Measurements from ENCODE around the gene ZRANB3. TPM values are rescaled to one million over a fixed set of nuclear protein-coding genes. Genes with fewer than 3 reads are reported as not detected.
A peak's percentile ranks its signal among the peaks of the same experiment; 100 is the strongest.
"Not testable (repeated sequence)": the region's sequence is repeated elsewhere in the genome, so short reads cannot be mapped to it uniquely, and the experiment has no call there.

The ZRANB3 gene
- total RNA-seq, result 3.3 TPM
- long read RNA-seq, partial matches to known transcripts, result 0 of 6 reads
- long read RNA-seq, other reads (novel, unspliced or antisense), result 6 of 6 reads

DNA sequence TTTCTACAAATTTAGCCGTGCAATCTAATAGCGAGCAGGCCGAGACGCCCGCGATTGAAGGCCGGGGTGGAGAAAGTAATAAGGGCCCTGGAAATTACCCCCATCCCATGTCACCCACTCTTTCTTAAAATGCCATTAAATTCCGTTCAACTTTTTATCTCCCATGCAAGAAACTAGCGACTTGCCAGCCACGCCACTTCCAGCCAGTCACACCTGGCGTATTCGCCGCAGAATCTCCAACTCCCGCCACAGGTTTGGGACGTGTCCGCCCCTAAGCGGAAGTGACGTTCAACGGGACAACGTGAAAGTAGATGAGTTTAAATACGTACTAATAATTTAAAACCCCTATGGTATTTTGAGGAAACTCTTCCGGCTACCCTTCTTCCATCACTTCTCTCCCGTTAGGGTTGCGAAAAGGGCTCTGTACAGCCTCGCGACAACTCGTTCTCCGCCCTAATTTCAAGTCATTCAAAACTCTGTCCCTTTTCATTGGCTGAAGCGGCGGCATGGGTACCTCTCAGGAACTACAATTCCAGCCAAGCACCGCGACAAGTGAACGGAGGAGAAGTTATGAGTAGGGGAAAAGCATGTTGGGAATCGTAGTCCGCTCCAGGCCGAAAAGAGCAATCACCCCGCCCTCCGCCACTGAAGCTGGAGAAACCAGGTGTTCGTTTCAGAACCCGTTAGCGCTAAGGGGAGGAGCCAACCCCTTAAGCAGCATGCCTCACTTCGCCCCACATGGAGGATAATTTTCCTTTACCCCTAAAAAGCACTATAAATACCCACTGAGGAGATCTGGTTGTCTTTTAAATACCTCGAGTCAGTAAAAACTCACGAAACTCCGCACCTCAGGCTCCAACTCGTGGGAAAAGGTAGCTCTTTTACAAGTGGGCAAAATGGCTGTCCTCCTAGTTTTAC is at the start of gene ZRANB3:
TSS of gene ZRANB3 (minus strand) at position 906 of the 918 bp plus-strand sequence.
- DNase-seq (ENCODE audit: low spot score), result no peak

DNA sequence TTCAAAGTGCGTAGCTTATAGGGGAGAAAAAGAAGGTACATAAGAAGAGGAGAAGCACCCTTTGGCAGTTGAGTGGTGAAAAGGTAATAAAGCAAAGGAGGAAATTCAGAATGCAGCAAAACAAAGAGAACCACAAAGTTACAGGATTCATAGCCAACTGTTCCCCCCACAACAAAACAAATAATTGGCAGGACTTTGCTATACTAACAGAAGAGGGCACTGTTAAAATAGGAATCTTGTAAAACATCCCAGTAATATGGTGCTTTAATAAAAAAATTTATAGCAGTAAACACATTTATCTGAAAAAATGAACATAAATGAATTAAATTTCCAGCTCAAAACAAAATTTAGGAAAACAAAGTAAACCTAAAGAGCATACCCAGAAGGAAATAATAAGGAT is 42.6 kb upstream of the ZRANB3 start:
- DNase-seq (ENCODE audit: low spot score), result no peak

DNA sequence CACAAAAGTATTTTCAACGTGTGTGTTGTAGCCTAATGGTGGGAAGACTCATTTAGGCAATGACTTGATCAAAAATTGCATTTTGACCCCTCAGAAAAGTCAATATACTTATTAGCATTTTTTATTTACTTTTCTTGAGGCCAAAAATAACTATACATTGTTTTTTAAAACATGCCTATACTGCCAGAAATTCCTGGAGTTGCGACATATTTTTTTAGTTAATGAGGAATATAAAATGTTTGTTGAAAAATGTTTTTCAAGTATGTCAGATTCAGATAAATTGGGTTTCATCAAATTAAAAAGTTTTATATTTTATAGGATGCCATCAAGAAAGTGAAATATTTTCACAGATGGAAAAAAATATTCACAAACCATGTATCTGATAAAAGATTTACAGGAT is 39.9 kb upstream of the ZRANB3 start:
- DNase-seq (ENCODE audit: low spot score), result no peak

GRCh38 chr2:135563793-135564192 is 32.8 kb upstream of the ZRANB3 start:
- no peak for DNase-seq (ENCODE audit: low spot score)

DNA sequence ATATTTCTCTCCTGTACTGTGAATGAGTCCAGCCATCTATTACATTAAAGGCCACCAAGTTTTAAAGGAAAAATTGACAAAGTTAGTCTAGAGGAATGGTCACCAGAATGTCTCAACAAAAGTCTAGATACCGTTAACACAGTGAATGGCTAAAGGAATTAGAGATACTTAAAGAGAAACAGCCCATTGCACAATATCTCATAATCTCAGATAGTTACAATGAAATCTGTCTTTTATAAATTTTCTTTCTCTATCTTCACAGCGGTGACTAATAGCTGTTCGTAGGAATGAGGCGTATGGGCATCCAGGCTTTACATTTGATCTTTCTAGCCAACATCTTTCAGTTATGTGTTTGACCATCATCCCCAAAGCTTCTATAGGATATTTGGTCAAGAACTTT is 30.9 kb upstream of the ZRANB3 start:
- DNase-seq (ENCODE audit: low spot score), result no peak

GRCh38 chr2:135557530-135557929 is 26.5 kb upstream of the ZRANB3 start:
- DNase-seq (ENCODE audit: low spot score), result no peak

- no peak for DNase-seq (ENCODE audit: low spot score)
Measured at GRCh38 chr2:135555311-135555710, 24.3 kb upstream of the ZRANB3 start.

DNA sequence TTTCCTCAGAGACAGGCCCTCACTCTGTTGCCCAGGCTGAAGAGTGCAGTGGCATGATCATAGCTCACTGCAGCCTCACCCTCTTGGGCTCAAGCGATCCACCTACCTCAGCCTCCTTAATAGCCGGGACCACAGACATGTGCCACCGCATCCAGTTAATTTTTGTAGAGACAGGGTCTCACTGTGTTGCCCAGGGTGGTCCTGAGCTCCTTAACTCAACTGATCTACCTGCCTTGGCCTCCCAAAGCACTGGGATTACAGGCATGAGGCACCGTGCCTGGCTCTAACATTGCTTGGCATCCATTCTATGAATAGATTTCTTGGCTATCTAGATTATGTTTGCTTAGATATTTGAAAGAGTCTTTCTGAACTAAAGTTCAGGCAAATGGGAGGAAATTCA is 21.9 kb upstream of the ZRANB3 start:
- DNase-seq (ENCODE audit: low spot score), result no peak

DNA sequence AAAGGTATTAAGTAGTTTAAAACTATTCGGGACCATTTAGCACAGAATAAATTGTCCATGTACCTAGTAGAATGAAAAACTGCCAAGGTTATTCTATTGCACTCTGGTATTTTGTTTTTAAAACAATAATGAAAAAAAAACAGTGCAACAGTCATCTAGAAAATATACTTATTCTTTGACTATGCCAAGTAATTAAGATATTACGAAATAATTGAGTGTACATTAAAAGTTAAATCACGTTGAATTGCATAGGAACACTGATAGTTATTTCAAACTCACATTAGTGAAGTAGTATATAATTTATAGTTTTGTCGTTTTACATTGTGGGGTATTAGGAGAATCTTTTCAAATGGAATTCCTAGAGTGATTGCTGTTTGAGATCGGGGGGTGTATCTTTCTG is 20.3 kb upstream of the ZRANB3 start:
- no peak for DNase-seq (ENCODE audit: low spot score)

DNA sequence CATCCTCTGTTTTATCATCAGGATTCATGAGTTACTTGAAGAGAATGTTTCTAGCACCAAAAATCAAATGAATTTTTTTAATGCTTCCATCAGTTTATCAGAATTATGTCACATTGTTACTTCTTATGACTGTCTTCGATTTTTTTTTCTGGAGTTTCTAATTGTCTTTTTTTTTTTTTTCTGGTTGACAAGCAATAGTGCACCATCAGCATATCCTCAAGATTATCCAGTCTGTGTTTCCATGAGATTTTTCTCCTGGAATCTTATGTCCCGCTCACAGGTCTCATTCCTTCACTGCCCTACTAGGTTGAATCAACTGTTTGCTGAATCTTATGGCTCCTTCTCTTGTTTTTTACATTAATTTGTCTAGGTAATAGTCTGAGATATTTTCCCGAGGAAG is 16.3 kb upstream of the ZRANB3 start:
- no peak for DNase-seq (ENCODE audit: low spot score)

DNA sequence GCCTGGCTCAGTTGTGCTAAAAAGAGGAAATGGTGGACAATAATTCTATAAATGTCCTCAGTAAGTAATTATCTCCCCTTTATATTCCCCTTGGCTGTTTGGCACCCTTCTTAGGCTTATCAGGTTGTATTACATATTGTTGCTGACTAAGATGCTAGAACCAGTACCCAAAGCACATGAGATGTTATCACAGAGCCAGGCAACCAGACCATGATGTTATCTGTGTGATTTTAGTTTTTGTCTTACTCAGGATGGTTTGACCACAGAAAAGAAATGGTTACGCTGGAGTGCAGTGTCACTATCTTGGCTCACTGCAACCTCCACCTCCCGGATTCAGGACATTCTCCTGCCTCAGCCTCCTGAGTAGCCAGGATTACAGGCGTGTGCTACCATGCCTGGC is 15.4 kb upstream of the ZRANB3 start:
- DNase-seq (ENCODE audit: low spot score), result no peak

DNA sequence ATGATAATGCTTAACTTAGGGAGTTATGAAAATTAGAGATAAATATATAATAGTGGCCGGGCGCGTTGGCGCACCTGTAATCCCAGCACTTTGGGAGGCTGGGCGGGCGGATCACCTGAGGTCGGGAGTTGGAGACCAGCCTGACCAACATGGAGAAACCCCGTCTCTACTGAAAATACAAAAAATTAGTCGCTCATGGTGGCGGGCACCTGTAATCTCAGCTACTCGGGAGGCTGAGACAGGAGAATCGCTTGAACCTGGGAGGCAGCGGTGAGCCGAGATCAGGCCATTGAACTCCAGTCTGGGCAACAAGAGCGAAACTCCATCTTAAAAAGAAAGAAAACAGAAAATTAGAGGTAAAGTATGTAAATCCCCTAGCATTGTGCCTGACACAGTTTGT is 2.5 kb upstream of the ZRANB3 start:
- DNase-seq (ENCODE audit: low spot score), result not testable (repeated sequence)

DNA sequence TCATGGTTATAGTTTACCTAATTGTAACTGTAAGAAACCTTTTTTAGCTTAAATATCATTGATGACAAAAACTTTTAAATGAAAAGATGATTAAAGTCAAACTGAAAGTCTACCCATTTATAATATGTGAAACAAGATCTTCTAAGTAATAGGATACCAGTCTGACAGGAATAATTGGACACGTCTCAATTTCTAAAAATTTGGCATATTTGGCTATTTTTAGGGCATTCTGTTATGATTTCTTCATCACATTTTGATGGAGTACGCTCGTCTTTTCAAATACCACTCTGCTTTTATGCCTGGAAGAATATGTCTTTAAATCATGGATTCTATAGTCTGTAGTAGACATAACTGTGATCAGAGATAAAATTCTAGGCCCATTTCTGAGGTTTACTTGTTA is 1.6 kb upstream of the ZRANB3 start:
- no peak for DNase-seq (ENCODE audit: low spot score)

DNA sequence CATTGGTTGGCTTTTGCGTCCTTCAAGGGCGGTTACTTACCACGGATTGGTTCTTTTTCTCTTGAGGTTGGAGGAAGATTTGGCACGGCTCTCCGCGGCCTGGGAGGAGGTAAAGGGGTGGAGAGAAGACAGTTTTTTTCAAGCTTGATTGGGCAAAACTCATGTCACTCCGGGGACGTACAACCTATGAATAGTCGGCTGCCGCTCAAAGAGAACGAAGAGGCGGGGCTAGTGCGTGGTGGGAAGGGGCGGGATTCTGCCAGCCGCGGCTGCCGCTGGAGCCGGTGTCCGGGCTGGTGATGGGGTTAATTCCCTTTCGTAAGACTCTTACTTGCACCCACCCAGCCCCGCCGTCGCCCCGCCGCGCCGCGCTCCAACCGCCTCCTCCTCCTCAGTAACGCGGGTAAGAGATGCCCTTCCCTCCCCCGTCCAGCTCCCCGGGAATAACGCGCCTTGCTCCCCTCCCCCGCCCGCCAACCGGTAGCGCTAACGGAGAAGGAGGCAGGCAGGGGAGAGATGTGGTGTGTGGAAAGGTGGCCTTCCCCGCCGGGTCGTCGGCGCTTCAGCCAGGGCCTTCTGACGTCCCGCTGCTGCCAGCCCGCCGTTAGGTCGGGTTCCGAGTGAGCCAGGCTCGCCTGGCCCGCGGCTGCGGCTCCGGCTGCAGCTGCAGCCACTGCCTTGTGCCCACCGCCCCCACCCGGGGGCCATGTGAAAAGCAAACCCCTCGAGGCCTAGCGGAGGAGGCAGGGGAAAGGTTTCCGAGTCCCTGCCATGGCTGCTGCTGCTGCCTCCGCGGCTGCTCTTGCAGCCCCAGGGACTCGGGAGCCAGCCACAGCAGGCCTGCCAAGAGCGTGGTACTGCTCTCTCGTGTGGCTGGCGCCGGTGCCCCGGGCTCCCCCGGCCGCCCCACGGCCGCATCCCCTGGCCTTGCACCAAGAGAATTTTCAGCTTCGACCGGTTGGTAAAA is 496 bp upstream of the ZRANB3 start, which contains the start of gene R3HDM1:
TSS of gene R3HDM1 (plus strand) at position 254 of the 967 bp plus-strand sequence. CDS start 73,362 bp downstream, outside the sequence.
- DNase-seq (ENCODE audit: low spot score), result peak; percentile 95

DNA sequence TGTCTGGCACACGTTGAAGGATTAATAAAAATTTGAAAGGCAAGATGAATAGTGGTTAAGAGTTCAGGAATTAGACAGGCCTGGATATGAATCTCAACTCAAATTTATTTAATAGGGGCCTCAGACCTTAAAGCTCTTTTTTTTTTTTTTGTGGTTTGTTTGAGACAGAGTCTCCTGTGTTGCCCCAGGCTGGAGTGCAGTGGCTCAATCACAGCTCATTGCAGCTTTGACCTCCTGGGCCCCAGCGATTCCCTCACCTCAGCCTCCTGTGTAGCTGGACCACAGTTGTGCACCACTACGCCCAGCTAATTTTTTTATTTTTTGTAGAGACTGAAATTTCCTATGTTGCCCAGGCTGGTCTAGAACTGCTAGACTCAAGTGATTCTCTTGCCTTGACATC is 3.0 kb downstream of the ZRANB3 start:
- no peak for DNase-seq (ENCODE audit: low spot score)

DNA sequence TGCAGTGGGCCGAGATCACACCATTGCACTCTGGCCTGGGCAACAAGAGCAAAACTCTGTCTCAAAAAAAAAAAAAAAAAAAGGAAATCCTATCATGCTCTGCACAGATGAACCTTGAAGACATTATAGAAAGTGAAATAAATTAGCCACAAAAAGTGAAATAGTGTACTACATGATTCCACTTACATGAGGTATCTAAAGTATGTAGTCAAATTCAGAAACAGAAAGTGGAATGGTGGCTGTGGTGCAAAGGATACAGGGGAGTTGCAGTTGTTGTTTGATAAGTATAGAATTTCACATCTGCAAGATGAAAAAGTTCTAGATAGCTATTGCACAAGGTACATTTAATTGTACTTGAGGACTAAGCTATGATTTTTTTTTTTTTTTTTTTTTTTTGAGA is 5.2 kb downstream of the ZRANB3 start:
- no peak for DNase-seq (ENCODE audit: low spot score)

- DNase-seq (ENCODE audit: low spot score), result no peak
Measured at GRCh38 chr2:135512099-135512498, 18.9 kb downstream of the ZRANB3 start.

GRCh38 chr2:135510577-135510976 is 20.4 kb downstream of the ZRANB3 start:
- DNase-seq (ENCODE audit: low spot score), result no peak

DNA sequence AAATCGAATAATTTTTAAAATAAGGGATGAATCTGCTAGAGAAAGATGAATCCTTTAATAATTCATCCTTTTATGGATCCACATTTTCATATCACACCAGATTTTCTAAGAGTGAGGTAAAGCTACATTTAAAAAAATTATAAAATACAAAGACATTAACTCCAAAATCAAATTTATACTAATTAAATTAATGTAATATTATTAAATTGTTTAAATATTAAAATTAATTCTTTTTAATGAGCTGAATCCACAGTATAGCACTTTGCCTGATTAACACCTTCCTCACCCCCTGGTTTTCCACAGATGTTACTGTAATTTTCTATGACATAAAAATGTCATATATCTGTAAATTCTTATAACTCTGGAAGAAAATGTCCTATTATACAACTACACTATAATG is 26.2 kb downstream of the ZRANB3 start:
- DNase-seq (ENCODE audit: low spot score), result no peak

GRCh38 chr2:135498588-135498987 is 32.4 kb downstream of the ZRANB3 start:
- not testable (repeated sequence) for DNase-seq (ENCODE audit: low spot score)

GRCh38 chr2:135494917-135495316 is 36.1 kb downstream of the ZRANB3 start:
- DNase-seq (ENCODE audit: low spot score), result no peak

GRCh38 chr2:135494503-135494902 is 36.5 kb downstream of the ZRANB3 start:
- DNase-seq (ENCODE audit: low spot score), result no peak
